DMS53 treated with DMSO at 0.1 percent for 48 hours (cell line): ENCODE measurements around the gene RAB25.

Experiments
- DNase-seq: peaks from one replicate; lab custom pipeline; 2025; ENCODE audit not compliant: unreplicated experiment; lab: John Stamatoyannopoulos, UW

Gene RAB25

DNA sequence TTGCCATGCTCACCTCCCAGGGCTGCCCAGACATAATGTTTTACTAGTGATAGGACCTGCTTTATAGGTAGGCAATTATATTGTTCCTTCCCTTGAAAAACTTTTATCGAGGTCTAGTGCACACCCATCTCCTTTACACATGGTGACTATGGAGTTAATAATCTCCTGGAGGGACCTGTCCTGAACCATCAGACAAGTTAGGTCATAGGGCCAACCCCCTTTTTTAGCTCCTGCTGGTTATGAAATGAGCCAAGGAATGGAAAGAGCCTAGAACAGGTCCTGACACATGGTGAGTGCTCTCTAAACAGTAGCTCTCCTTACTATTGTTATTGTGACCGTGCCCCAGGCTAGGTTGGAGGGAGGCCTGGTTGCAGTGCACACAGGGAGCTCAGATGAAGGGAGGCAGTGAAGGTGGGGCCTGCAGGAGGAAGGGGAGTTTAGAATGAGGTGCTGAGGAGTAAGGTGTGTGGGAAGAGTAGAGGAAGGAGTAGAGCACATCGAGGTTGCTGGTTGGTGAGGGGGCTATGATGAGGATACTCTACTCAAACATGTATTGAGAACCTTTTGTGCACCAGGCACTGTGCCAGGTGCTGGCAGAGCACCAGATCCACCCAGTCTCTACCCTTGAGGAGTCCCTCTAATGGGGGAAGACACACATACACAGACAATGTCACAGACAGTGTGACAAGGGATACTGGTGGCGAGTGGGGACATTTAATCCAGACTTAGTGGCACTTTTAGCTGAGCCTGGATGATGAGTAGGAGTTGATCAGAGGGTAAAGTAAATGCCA is 39.4 kb downstream of the RAB25 start:
- DNase-seq: no peak

DNA sequence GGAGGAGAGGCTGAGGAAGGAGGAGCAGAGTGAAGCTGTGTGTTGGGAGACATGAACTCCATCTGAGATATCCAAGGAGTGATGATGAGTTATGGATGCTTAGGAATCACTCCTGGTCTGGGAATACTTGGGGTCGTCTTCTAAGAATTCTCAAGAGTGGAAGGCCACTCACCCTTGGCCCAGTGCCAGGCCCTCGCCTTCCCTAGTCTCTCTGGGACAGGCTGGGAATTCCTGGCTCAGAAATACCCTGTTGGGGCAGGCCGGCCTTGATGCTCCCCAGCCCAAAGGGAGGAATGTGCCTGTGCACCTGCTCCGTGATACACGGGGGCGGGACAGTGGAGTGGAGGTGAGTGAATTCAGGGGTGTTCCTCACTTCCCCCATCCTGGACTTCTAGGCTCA is 40.9 kb downstream of the RAB25 start:
- DNase-seq: no peak

GRCh38 chr1:156102633-156103511 is 41.9 kb downstream of the RAB25 start:
- no peak for DNase-seq

- no peak for DNase-seq
These were observed 42.6 kb downstream of the RAB25 start for GRCh38 chr1:156103521-156103947.

DNA sequence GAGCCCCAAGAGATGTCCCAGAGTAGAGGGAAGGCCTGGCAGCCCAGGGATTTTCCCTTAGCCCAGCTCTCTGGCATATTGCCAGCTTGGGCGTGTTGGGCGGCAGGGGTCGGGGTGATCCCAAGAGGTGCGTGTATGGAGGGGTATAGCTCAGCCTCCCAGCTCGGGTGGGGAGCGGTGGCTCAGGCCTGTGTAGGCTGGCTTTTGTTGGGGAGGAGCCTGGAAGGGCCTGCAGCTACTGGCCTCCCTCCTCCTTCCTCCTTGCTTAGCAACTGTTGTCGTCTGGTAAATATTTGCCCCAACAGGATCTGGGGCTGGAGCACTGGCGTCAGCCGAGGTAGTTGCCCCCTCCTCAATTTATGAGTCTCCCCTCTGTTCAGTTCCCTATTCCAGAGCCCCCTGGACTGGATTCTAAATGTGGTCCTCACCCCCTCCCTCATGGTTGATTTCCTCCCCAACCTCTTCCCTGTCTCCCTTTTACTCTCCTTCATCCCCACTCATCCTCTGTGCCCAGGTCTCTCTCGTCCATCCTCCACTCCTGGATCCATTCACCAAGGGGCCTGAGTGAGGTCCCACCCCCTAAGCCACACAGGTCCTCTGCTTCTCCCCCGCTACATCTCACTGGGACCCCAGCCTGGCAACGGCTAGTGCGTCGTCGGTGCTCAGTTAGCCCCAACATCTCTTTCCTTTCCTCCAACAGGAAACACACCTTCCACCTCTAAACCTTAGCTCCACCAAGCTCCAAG is 43.3 kb downstream of the RAB25 start:
- peak; percentile 13 for DNase-seq

DNA sequence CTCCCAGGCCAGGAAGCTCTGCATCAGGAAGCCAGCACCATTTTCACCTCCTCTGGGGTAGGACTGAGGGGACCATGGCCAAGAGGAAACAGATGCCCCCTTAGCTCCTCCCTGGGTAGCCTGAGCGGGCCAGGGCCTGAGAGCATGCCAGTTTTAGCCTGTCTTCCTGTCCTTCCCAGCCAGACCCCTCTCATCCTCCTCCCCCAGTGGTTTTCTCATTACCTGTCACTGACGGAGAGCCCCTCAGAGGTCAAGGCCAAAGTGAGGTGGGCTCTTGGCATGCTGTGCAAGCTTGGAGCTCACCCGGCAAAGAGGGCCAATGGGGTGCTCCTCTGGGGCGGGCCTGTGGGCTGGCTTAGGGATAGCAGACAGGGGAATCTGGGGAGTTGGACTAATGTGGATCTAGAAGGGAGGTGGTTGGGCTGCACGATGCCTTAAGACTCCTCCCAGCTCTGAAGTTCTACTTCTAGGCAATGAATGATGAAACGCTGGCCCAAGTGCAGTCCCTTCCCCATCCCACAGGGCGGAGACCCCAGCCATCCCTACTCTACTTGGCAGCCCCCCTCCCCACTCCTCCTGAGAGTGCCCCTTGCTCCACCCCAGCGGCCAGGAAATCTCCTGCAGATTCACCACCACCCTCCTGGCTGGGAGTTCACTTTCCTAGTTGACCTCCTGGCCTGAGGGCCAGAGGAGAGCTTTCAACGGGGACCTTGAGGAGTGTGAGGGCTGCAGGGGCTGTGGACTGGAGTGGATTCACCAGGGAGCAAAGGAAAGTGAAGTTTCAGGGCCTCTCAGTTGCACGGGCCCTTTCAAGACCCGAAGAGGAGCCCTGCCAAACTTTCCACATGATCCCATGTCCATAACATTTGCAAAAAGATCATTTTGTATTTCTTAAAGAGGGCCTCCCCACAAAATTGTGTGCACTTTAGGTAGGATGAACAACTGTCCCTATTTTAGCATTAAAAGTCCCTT is 44.2 kb downstream of the RAB25 start:
- no peak for DNase-seq

- peak; percentile 56 for DNase-seq
These were observed 45.9 kb downstream of the RAB25 start for GRCh38 chr1:156106624-156107488.

DNA sequence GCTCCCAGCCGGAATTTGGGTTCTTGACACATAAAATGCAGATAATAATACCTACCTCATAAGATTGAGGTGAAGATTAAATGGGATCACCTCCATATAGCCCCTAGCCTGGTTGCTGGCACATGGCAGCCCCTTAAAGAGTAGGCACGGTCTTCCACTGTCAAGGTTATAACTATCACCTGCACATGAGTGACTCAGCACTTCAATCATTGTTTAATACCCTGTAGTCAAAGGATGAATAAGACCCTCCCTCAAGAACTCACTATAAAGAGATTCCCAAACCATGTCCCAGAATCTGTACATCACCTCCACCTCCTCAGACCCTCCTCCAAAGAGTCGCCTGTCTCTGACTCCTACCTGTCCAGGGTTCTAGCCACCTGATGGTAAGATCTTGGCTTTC is 47.1 kb downstream of the RAB25 start:
- DNase-seq: no peak

DNA sequence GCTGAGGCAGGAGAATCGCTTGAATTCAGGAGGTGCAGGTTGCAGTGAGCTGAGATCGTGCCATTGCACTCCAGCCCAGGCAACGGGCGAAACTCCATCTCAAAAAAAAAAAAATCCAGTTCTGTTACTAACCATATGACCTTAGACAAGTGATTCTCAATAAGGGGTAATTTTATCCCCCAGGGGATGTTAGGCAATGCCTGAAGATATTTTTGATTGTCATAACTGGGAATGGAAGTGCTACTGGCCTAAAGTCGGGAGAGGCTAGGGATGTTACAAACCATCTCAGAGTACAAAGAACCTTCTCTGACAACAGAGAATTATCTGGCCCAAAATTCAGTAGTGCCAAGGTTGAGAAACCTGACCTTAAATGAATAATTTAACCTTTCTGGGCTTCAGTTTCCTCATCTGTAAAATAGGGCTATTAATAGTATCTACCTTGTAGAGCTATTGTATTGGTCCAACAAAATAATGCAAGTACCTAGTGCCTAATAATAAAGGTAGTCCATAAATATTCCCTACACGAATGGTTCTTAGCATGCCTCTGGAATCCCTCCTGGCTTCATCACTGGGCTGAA is 47.8 kb downstream of the RAB25 start:
- no peak for DNase-seq

DNA sequence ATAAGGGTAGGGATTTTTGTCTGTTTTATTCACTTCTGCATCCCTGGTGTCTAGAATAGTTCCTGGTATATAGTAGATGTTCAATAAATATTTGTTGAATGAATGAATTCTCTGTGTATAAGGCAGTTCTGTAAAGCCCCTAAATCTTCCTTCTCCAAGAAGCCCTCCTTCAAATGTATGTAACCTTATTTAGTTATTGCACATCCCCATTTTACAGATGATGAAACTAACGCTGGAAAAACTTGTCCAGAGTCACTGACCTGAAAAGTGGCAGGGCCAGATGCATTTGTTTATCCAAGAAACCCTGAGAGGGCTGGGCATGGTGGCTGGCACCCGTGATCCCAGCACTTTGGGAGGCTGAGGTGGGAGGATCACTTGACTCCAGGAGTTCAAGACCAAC is 49.3 kb downstream of the RAB25 start:
- no peak for DNase-seq

DNA sequence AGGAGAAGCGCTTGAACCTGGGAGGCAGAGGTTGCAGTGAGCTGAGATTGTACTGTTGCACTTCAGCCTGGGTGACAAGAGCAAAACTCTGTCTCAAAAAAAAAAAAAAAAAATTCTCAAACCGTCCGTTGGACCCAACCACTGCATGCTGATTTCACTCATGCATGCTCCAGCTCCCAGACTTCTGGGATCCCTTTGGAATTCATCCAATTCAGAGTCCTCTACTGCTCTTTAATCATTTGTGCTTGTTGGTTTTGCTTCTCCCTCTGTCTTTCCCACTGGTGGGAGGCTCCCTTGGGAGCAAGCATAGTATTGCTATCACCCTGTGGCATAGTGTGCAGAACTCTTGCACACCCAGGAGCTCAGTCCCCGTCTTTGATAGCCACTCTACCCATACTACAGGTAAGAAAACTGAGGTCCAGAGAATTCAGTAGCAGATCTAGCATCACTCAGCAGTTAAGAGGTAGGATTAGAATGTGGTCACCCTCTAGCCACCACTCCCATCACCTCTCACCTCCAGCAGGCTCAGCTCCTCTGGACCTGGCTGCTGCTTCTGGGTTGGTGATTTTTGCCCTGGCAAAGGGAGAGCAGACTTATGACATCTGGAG is 50.5 kb downstream of the RAB25 start:
- no peak for DNase-seq

DNA sequence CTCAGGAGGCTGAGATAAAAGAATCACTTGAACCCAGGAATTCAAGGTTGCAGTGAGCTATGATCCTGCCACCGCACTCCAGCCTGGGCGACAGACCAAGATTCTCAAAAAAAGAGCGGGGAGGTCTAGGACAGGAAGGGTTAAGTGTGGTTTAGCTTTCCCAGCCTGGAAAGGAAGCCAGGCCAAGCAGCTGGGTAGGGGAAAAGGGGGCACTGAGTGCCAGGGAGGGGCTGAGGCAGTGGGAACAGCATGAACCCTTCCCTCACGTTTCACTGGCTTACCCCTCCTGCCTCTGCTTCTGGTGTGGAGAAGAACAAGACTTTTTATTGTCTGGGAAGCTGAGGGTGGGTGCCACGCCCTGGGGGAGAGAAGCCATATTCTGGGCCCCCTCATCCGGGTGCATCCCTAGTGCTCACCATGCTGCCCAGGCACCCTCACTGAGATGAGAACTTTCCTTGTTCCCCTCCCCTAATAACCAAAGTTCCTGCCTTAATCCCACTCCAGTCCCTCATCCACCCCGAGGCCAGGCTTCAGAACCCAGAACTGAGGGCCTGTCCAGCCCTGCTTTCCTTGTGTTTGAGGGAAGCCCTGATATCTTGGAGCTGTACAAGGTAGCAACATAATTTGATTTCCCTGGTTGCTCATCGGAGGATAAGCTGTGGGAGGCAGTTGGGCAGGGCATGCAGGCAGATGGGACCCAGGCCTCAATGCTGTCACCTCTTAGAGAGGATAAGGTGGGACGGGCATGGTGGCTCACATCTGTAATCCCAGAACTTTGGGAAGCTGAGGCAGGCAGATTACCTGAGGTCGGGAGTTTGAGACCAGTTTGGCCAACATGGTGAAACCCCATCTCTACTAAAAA is 51.5 kb downstream of the RAB25 start:
- no peak for DNase-seq

GRCh38 chr1:156113282-156113950 is 52.5 kb downstream of the RAB25 start:
- DNase-seq: no peak

GRCh38 chr1:156114101-156114918 is 53.4 kb downstream of the RAB25 start, which contains the start of gene LMNA:
Gene LMNA (plus strand): TSS chr1:156114711. CDS start chr1:156114919, 208 bp downstream.
- DNase-seq: peak; percentile 79

DNA sequence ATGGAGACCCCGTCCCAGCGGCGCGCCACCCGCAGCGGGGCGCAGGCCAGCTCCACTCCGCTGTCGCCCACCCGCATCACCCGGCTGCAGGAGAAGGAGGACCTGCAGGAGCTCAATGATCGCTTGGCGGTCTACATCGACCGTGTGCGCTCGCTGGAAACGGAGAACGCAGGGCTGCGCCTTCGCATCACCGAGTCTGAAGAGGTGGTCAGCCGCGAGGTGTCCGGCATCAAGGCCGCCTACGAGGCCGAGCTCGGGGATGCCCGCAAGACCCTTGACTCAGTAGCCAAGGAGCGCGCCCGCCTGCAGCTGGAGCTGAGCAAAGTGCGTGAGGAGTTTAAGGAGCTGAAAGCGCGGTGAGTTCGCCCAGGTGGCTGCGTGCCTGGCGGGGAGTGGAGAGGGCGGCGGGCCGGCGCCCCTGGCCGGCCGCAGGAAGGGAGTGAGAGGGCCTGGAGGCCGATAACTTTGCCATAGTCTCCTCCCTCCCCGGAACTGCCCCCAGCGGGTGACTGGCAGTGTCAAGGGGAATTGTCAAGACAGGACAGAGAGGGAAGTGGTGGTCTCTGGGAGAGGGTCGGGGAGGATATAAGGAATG is 54.1 kb downstream of the RAB25 start:
- no peak for DNase-seq
